ENCODE measurements around the gene SDK1.
"Not testable (repeated sequence)": the region's sequence is repeated elsewhere in the genome, so short reads cannot be mapped to it uniquely, and the experiment has no call there.

Gene SDK1

DNA sequence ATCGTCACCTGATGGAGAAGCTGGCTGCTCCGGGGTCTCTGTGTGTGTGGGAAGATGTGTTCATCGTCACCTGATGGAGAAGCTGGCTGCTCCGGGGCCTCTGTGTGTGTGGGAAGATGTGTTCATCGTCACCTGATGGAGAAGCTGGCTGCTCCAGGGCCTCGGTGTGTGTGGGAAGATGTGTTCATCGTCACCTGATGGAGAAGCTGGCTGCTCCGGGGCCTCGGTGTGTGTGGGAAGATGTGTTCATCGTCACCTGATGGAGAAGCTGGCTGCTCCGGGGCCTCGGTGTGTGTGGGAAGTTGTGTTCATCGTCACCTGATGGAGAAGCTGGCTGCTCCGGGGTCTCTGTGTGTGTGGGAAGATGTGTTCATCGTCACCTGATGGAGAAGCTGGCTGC lies 959.1 kb downstream of the SDK1 start:
- not testable (repeated sequence) for DNase-seq (ENCODE audit: low spot score in 2 of 2); H3K9me3 Mint-ChIP-seq; H3K4me3 Mint-ChIP-seq; H3K36me3 Mint-ChIP-seq (ENCODE audit: insufficient read depth); H3K27ac Mint-ChIP-seq (ENCODE audit: low read depth); H3K4me1 Mint-ChIP-seq; ATAC-seq (replicated peaks; ENCODE audit: extremely low read depth, poor library complexity, severe bottlenecking)
- peaks cover 22% of the 10 kb centered on the region for H3K27me3 Mint-ChIP-seq

DNA sequence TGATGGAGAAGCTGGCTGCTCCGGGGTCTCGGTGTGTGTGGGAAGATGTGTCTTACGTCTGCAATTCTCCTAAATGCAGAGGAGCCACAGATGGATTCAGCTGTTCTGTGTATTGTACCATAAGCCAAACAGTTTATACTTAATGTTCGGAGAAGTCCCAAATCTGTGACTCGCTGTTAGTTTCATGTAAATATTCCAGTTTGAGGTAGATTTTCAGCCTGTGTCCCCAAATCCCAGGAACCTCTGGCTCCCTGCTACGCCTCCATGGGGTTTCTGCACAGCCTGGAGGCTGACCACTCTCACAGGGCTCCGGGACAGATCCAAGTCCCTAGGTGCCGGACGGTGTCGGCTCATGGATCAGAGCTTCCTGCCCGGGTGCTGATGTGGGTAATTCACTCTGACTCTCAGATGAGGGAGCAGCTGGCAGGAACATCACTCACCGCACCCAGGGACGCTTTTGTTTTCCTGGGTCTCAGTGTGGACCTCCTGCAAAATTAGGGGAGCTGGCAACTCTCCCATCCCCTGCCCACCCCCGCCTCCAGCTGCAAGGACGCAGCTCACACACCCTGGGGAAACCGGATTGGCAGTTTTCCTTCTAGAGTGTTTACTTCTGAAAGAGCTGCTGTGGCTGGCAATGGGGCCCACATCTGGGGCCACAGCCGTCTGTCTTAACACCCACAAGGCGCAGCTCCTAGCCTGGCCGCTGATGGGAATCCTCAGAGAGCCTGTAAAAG lies 960.0 kb downstream of the SDK1 start:
- H3K27ac Mint-ChIP-seq (ENCODE audit: low read depth), result no peak overlapping the region
- H3K4me1 Mint-ChIP-seq, result no peaks in the 10 kb centered on the region
- H3K36me3 Mint-ChIP-seq (ENCODE audit: insufficient read depth), result no peaks in the 10 kb centered on the region
- no peak overlapping the region for H3K4me3 Mint-ChIP-seq
- peaks cover 22% of the 10 kb centered on the region for H3K27me3 Mint-ChIP-seq
- no peaks in the 10 kb centered on the region for H3K9me3 Mint-ChIP-seq
- no peak for ATAC-seq (replicated peaks; ENCODE audit: extremely low read depth, poor library complexity, severe bottlenecking)
- DNase-seq (ENCODE audit: low spot score in 2 of 2), result no peak

DNA sequence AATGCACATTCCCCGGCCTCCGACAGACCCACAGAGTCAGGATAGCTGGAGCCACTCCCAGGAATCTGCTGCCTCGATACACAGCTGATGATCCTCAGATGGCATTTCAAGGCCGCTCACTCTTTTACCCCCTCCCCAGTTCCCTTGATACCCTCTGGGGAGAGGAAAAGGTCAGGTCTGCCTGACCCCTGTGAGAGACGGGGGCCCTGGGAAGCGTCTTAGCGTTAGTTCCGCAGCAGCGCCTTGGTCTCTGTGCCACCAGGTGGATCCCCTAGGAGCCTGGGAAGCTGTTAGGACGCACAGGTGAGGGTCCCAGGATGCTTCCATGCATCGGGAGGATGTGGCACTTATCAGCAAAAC lies 960.5 kb downstream of the SDK1 start:
- Mint-ChIP-seq H3K4me3 (no peak overlapping the region), H3K27me3 (peaks cover 22% of the 10 kb centered on the region), H3K9me3 (no peaks in the 10 kb centered on the region), H3K4me1 (no peaks in the 10 kb centered on the region), H3K27ac (ENCODE audit: low read depth) (no peak overlapping the region), H3K36me3 (ENCODE audit: insufficient read depth) (no peaks in the 10 kb centered on the region)
- ATAC-seq (replicated peaks; ENCODE audit: extremely low read depth, poor library complexity, severe bottlenecking) (no peak), DNase-seq (ENCODE audit: low spot score in 2 of 2) (no peak)

DNA sequence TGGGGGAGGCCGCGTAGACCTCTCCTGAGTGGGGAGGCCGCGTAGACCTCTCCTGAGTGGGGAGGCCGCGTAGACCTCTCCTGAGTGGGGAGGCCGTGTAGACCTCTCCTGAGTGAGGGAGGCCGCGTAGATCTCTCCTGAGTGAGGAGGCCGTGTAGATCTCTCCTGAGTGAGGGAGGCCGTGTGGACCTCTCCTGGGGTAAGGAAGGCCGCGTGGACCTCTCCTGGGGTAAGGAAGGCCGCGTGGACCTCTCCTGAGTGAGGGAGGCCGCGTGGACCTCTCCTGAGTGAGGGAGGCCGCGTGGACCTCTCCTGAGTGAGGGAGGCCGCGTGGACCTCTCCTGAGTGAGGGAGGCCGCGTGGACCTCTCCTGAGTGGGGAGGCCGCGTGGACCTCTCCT lies 963.2 kb downstream of the SDK1 start:
- not testable (repeated sequence) for DNase-seq (ENCODE audit: low spot score in 2 of 2); ATAC-seq (replicated peaks; ENCODE audit: extremely low read depth, poor library complexity, severe bottlenecking); H3K4me1 Mint-ChIP-seq; H3K4me3 Mint-ChIP-seq; H3K36me3 Mint-ChIP-seq (ENCODE audit: insufficient read depth); H3K27me3 Mint-ChIP-seq; H3K9me3 Mint-ChIP-seq; H3K27ac Mint-ChIP-seq (ENCODE audit: low read depth)

DNA sequence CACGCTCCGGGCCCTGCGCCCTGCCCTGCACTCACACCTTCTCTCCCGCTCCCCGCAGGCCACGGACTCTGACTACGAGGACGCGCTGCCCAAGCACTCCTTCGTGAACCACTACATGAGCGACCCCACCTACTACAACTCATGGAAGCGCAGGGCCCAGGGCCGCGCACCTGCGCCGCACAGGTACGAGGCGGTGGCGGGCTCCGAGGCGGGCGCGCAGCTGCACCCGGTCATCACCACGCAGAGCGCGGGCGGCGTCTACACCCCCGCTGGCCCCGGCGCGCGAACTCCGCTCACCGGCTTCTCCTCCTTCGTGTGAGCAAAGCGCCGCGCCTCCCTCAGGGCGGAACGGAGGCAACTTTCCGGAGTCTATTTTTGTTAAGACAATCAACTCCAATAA lies 964.0 kb downstream of the SDK1 start:
- no peak for DNase-seq (ENCODE audit: low spot score in 2 of 2)
- H3K36me3 Mint-ChIP-seq (ENCODE audit: insufficient read depth), result no peaks in the 10 kb centered on the region
- no peak for ATAC-seq (replicated peaks; ENCODE audit: extremely low read depth, poor library complexity, severe bottlenecking)
- H3K27ac Mint-ChIP-seq (ENCODE audit: low read depth), result no peak overlapping the region
- no peaks in the 10 kb centered on the region for H3K27me3 Mint-ChIP-seq
- no peaks in the 10 kb centered on the region for H3K4me1 Mint-ChIP-seq
- no peaks in the 10 kb centered on the region for H3K9me3 Mint-ChIP-seq
- no peak overlapping the region for H3K4me3 Mint-ChIP-seq

DNA sequence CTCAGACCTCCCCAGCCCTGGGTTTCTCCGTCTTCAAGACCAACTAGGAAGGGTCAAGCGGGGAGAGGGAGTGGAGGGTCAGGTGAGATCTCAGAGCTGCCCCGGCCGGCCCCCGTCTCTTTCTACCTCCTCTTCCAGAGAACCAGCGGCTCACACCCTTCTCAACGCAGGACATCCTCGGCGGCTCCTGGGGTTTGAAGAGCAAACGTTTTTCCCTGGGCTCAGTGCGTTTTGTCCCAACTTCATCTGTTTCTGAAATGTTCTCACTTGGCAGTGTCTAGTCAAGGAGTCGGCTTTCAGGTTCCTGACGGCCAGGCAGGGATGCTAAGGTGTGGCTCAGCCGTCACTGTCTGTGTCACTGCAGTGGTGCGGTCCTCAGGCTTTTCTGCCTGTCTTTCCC lies 964.6 kb downstream of the SDK1 start:
- H3K4me1 Mint-ChIP-seq, result no peaks in the 10 kb centered on the region
- DNase-seq (ENCODE audit: low spot score in 2 of 2) (no peak), ATAC-seq (replicated peaks; ENCODE audit: extremely low read depth, poor library complexity, severe bottlenecking) (no peak)
- H3K27ac Mint-ChIP-seq (ENCODE audit: low read depth), result no peak overlapping the region
- H3K9me3 Mint-ChIP-seq, result no peaks in the 10 kb centered on the region
- H3K27me3 Mint-ChIP-seq, result no peaks in the 10 kb centered on the region
- H3K36me3 Mint-ChIP-seq (ENCODE audit: insufficient read depth), result no peaks in the 10 kb centered on the region
- H3K4me3 Mint-ChIP-seq, result no peak overlapping the region

DNA sequence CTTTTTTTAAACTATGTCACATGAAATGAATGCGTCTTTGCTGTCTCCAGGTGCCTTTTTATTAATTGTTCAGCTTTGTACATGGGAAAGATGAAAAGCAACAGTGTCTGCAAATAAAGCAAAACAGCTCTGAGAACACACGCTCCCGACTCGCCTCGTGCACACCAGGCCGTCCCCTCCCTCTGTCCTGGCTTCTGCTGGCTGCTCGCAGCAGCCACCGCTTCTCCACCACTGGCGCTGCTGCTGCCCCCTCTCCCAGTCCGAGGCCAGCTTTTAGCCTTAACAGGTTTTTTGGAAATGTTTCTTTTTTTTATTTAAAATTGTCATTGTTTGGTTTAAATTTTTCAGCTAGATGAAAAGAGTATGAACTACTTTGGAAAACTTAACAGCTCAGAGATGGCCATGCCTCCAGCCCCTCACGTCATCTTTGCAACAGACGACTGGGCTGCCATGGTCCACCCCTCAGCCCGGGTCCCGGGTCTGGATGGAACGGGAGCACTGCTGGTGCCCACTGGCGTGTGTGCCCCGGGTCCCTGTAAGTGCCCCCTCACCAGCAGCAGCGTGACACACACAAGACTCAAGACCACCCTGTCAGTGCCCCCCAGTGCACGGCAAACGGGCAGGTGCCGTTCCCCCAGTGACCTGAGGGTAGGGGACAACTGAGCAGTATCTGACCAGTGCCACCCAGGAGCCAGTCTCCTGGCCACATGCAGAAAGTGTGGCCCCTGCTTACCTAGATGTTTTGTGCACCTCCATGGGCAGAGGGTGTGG lies 965.4 kb downstream of the SDK1 start:
- H3K4me3 Mint-ChIP-seq, result no peak overlapping the region
- ATAC-seq (replicated peaks; ENCODE audit: extremely low read depth, poor library complexity, severe bottlenecking), result no peak
- H3K4me1 Mint-ChIP-seq, result no peaks in the 10 kb centered on the region
- H3K36me3 Mint-ChIP-seq (ENCODE audit: insufficient read depth), result no peaks in the 10 kb centered on the region
- no peak overlapping the region for H3K27ac Mint-ChIP-seq (ENCODE audit: low read depth)
- no peaks in the 10 kb centered on the region for H3K9me3 Mint-ChIP-seq
- DNase-seq (ENCODE audit: low spot score in 2 of 2), result no peak
- H3K27me3 Mint-ChIP-seq, result no peaks in the 10 kb centered on the region

DNA sequence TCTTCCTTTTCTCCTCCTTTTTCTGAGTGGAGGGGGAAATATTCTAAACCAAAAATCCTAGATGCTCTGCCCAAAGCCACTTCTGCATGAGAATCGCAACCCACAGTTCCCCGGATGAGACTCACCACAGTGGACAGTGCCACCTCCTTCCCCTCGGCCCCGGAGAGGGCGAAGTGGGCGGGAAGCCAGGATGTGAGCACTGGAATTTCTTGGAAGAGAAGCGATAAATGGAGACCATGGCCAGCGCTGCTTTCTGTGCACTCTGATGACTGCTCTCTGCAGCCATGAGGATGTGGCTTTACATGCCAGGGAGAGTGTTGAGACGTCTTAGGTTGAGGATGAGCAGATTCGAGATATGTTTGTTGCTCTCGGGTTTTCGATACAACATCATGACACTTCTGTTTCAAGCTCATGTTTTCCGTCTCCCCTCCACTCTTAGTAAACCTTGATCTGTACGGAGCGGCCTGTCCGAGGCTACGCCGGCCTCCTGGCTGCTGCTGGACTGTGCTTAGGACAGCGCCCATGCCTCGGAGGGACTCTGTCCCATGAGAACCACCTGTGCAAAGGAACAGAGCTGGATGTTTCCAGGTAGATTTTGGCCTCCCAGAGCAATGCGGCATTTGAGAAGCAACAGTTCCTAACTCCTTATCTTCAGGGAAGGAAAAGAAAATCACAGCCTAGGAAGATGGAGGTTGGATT lies 966.4 kb downstream of the SDK1 start:
- no peak for DNase-seq (ENCODE audit: low spot score in 2 of 2)
- Mint-ChIP-seq H3K9me3 (no peaks in the 10 kb centered on the region), H3K27ac (ENCODE audit: low read depth) (no peak overlapping the region), H3K27me3 (no peaks in the 10 kb centered on the region), H3K4me3 (no peak overlapping the region), H3K36me3 (ENCODE audit: insufficient read depth) (no peaks in the 10 kb centered on the region), H3K4me1 (no peaks in the 10 kb centered on the region)
- ATAC-seq (replicated peaks; ENCODE audit: extremely low read depth, poor library complexity, severe bottlenecking), result no peak

DNA sequence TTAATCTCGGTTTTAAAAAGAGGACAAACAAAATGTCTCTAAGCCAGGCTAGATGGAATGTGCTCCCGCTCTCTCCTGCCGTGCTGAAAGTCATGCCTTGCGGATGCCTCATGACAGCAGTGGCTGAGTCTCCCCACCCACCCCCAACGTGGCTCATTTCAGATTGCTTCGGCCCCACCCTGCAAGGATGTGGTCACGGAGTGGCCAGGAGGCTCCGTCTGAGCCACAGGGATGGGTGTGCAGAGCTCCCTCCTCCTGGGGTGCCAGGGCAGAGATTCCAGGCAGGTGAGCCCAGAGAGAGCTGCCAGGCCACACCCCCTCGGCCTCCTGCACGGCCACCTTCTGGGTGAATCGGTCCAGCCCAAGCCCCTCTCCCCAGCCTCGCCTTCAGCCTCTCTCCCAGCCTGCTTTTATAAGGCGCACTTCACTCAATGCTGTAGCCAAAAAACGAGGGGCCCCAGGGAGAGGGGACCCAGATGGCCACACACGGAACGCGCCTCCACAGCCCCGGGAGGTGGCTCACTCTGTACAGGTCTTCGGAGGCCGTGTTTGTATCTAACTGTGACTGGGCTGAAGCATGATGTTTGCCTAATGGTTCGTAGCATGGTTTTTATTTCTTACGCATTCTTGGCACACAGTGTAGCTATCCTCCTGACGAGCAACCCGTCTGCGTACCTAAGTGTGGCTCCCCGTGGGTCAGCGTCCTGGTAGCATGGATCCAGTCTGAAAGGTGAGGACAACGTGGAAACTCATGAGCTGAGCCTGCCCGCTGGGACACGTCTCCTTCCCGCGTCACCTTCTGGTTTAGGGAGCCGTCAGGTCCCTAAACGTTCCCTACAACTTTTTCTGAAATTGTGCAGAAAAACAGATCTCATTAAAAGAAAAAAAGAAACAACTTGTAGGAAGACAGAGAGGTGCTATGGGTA lies 967.3 kb downstream of the SDK1 start:
- no peaks in the 10 kb centered on the region for H3K4me1 Mint-ChIP-seq
- H3K27ac Mint-ChIP-seq (ENCODE audit: low read depth), result no peak overlapping the region
- H3K9me3 Mint-ChIP-seq, result no peaks in the 10 kb centered on the region
- no peaks in the 10 kb centered on the region for H3K36me3 Mint-ChIP-seq (ENCODE audit: insufficient read depth)
- no peak overlapping the region for H3K4me3 Mint-ChIP-seq
- DNase-seq (ENCODE audit: low spot score in 2 of 2) (no peak), ATAC-seq (replicated peaks; ENCODE audit: extremely low read depth, poor library complexity, severe bottlenecking) (no peak)
- H3K27me3 Mint-ChIP-seq, result no peaks in the 10 kb centered on the region

DNA sequence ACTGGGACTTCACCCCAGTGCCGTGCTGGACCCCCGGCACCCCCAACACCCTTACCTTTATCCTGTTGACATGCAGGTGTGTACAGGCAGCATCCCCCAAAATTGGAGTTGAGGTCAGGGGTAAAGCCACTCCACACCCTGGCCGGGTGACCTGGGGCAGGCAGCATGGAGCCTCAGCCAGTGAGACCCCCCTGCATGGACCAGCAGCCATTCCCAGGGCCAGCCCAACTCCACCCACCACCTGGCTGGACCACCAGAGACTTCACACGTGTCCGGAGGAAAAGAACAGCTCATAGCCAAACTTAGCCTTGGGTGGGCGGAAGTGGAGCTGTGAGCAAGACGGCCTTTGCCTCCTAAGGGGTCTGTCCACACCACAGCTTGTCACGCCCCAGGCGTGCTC lies 968.0 kb downstream of the SDK1 start:
- no peaks in the 10 kb centered on the region for H3K9me3 Mint-ChIP-seq
- DNase-seq (ENCODE audit: low spot score in 2 of 2) (no peak), ATAC-seq (replicated peaks; ENCODE audit: extremely low read depth, poor library complexity, severe bottlenecking) (no peak)
- H3K27me3 Mint-ChIP-seq, result no peaks in the 10 kb centered on the region
- no peak overlapping the region for H3K4me3 Mint-ChIP-seq
- H3K4me1 Mint-ChIP-seq, result no peaks in the 10 kb centered on the region
- no peak overlapping the region for H3K27ac Mint-ChIP-seq (ENCODE audit: low read depth)
- no peaks in the 10 kb centered on the region for H3K36me3 Mint-ChIP-seq (ENCODE audit: insufficient read depth)

DNA sequence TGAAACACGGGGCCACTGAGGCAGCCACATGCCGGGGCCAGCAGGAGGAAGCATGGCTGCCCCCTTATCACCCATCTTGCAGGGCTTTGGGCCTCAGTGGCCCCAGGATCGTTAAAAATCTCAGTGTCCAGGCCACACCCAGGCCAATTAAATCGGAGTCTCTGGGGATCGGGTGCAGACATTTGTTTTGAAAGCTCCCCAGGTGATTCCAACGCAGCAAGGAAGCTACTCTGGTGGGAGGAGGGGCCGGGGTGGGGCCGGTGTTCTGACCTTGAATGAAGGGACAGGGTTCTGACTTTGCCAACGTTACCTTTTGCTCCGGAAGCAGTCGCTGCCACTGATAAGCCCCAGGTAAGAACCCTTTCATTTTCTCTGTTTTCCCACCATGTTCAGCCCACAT lies 968.7 kb downstream of the SDK1 start:
- Mint-ChIP-seq H3K36me3 (ENCODE audit: insufficient read depth) (no peaks in the 10 kb centered on the region), H3K27ac (ENCODE audit: low read depth) (no peak overlapping the region), H3K9me3 (peaks cover 4% of the 10 kb centered on the region), H3K4me1 (no peaks in the 10 kb centered on the region), H3K4me3 (no peak overlapping the region), H3K27me3 (no peaks in the 10 kb centered on the region)
- ATAC-seq (replicated peaks; ENCODE audit: extremely low read depth, poor library complexity, severe bottlenecking) (no peak), DNase-seq (ENCODE audit: low spot score in 2 of 2) (no peak)

DNA sequence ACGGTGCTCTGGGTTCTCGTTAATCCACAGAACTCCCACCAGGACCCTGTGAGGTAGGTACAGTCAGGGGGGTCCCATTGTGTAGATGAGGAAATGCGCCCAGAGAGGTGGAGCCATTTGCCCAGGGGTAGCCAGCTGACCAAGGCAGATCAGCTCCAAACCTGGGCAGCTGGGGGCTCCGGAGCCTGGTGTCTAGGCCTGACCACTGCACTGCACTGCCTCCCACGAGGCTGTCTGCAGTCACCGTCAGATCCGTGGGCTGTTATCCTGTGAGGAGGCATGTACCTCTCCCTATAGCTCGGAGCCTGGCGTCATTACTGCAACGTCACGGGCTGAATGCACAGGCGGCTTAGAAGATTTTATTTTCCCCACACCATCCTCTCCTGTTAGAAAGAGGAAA lies 969.2 kb downstream of the SDK1 start:
- no peaks in the 10 kb centered on the region for H3K4me1 Mint-ChIP-seq
- no peak for DNase-seq (ENCODE audit: low spot score in 2 of 2)
- no peak overlapping the region for H3K27ac Mint-ChIP-seq (ENCODE audit: low read depth)
- H3K27me3 Mint-ChIP-seq, result no peaks in the 10 kb centered on the region
- H3K4me3 Mint-ChIP-seq, result no peak overlapping the region
- no peak for ATAC-seq (replicated peaks; ENCODE audit: extremely low read depth, poor library complexity, severe bottlenecking)
- H3K36me3 Mint-ChIP-seq (ENCODE audit: insufficient read depth), result no peaks in the 10 kb centered on the region
- peaks cover 6% of the 10 kb centered on the region for H3K9me3 Mint-ChIP-seq

Data from central memory CD8-positive, alpha-beta T cell (primary cell).